ENCODE measurements around the gene BPIFA1. TPM values are rescaled to one million over a fixed set of nuclear protein-coding genes. Genes with fewer than 3 reads are reported as not detected.
A peak's percentile ranks its signal among the peaks of the same experiment; 100 is the strongest.

BPIFA1 gene
- total and polyA plus RNA-seq, 4 experiments from 2014 or later, result not detected

DNA sequence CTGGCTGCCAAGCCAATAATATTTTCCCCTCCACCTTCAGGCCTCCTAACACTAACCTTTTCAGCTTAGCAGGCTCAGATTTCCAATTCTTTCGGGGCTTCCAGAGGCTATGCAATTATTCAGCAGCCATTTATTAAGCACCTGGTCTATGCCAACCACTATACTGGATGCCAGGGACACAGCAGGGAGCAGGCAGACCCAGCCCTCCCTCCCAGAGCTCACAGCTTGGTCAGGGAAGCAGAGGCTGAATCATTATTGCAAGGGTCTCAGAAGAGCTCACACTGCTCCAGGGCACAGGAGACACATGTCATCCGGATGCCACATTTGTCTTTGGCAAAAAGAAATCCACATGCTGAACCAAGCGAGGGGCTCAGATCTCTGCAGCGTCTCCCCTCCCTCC is 48.5 kb downstream of the BPIFA1 start:
- H3K27ac ChIP-seq (ENCODE audit: low read depth, low read length), result no peak overlapping the region
- intact Hi-C loops (cut with micrococcal nuclease), result no loop called here

DNA sequence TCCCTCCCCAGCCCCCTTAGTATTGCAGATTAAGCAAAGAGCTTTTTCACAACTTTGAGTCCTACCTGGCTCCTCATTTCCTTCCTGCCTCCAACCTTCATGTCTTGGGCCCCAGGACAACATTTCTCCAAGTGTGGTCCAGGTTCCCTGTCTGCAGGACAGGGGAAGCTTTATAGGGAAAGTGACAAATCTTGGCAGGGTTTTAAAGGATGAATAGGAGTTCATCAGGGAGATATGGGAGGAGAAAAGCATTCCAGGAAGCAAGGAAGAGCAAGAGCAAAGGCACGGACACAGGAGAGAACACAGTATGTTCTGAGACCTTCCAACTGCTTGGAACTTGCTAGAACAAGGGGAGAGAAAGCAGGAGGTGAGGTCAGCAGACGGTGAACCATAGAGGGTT is 49.1 kb downstream of the BPIFA1 start:
- CTCF ChIA-PET (ENCODE audit: partially characterized antibody), result interaction anchor here (1.0 to 1.1 kb wide), 3 partner anchors 9 to 16 kb away, joined by 3 read pairs; no protein-coding TSS in a partner anchor

More for the DNA sequence above, 48.5 kb downstream of the BPIFA1 start:
- H3K27ac Mint-ChIP-seq, result no peak overlapping the region
- H3K27me3 Mint-ChIP-seq, result peaks cover 4 to 9% of the 10 kb centered on the region in 2 donors
- Histone ChIP-seq H3K27me3 (ENCODE audit: insufficient read depth, low read length) (no peaks in the 10 kb centered on the region), H3K4me1 (ENCODE audit: insufficient read depth, low read length) (no peaks in the 10 kb centered on the region), H3K4me3 (ENCODE audit: low read length in 2 of 2) (no peak overlapping the region), H3K9me3 (ENCODE audit: control insufficient read depth in 1 of 2, low read length in 2 of 2) (no peaks in the 10 kb centered on the region), H3K36me3 (ENCODE audit: insufficient read depth, low read length) (no peaks in the 10 kb centered on the region)
- H3K9me3 Mint-ChIP-seq, result no peaks in the 10 kb centered on the region
- no peak overlapping the region for H3K4me3 Mint-ChIP-seq
- ChIA-PET POLR2A (ENCODE audit: partially characterized antibody) (no interaction called here), CTCF (ENCODE audit: partially characterized antibody) (interaction anchor here (1.1 kb wide), 1 partner anchor 11 kb away, joined by 3 read pairs; no protein-coding TSS in a partner anchor)
- no peaks in the 10 kb centered on the region for H3K36me3 Mint-ChIP-seq
- H3K4me1 Mint-ChIP-seq, result no peaks in the 10 kb centered on the region
- DNase-seq, result no peak

DNA sequence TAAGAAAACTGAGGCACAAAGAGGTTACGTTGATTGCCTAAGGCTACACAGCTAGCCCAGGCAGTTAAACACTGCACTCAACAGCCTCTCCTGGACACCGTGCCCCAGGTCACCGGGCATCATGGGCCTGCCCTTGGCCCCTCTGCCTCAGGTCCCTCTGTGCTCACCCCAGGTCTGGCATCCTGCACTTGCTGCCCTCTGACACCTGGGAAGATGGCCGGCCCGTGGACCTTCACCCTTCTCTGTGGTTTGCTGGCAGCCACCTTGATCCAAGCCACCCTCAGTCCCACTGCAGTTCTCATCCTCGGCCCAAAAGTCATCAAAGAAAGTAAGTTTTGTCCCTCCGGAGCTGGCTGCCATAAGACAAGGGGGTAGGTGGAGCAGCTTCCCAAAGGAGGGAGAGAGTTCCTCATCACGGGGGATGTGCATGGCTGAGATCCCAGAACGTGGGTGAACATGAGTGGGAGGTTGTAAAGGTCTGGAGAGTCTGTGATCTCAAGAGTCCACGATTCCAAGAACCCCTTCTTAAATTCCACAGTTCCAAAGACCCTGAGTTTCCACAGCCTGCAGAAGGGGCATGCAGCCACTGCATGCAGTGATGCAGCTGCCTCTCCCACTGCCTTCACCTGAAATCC is 50.2 kb downstream of the BPIFA1 start:
- no peaks in the 10 kb centered on the region for H3K27me3 ChIP-seq (ENCODE audit: insufficient read depth, low read length)
- no peaks in the 10 kb centered on the region for H3K9me3 Mint-ChIP-seq
- no peaks in the 10 kb centered on the region for H3K4me1 ChIP-seq (ENCODE audit: insufficient read depth, low read length)
- no peaks in the 10 kb centered on the region for H3K36me3 ChIP-seq (ENCODE audit: insufficient read depth, low read length)
- no peak overlapping the region for H3K4me3 ChIP-seq (ENCODE audit: low read length in 2 of 2)
- H3K27me3 Mint-ChIP-seq, result peaks cover 1 to 10% of the 10 kb centered on the region in 2 donors
- DNase-seq, result no peak
- H3K36me3 Mint-ChIP-seq, result no peaks in the 10 kb centered on the region
- H3K4me1 Mint-ChIP-seq, result no peaks in the 10 kb centered on the region
- no peaks in the 10 kb centered on the region for H3K9me3 ChIP-seq (ENCODE audit: control insufficient read depth in 1 of 2, low read length in 2 of 2)
- H3K27ac Mint-ChIP-seq, result peak overlapping the region in 1 of 7 donors; percentile 68
- ChIA-PET POLR2A (ENCODE audit: partially characterized antibody) (no interaction called here), CTCF (ENCODE audit: partially characterized antibody) (interaction anchor here (1.0 kb wide), 2 partner anchors 8 to 384 kb away, joined by 3 read pairs; no protein-coding TSS in a partner anchor)
- intact Hi-C loops (cut with micrococcal nuclease), result no loop called here
- no peak overlapping the region for H3K27ac ChIP-seq (ENCODE audit: low read depth, low read length)
- no peak overlapping the region for H3K4me3 Mint-ChIP-seq

More for the DNA sequence above, 49.1 kb downstream of the BPIFA1 start:
- no peak overlapping the region for H3K27ac ChIP-seq (ENCODE audit: low read depth, low read length)
- no peaks in the 10 kb centered on the region for H3K4me1 ChIP-seq (ENCODE audit: insufficient read depth, low read length)
- H3K9me3 Mint-ChIP-seq, result no peaks in the 10 kb centered on the region
- H3K36me3 ChIP-seq (ENCODE audit: insufficient read depth, low read length), result no peaks in the 10 kb centered on the region
- H3K27ac Mint-ChIP-seq, result no peak overlapping the region
- no peak for DNase-seq
- H3K9me3 ChIP-seq (ENCODE audit: control insufficient read depth in 1 of 2, low read length in 2 of 2), result no peaks in the 10 kb centered on the region
- intact Hi-C loops (cut with micrococcal nuclease), result no loop called here
- H3K27me3 ChIP-seq (ENCODE audit: insufficient read depth, low read length), result no peaks in the 10 kb centered on the region
- POLR2A ChIA-PET (ENCODE audit: partially characterized antibody), result no interaction called here
- peaks cover 2 to 10% of the 10 kb centered on the region in 2 donors for H3K27me3 Mint-ChIP-seq
- no peaks in the 10 kb centered on the region for H3K4me1 Mint-ChIP-seq
- H3K4me3 ChIP-seq (ENCODE audit: low read length in 2 of 2), result no peak overlapping the region
- H3K36me3 Mint-ChIP-seq, result no peaks in the 10 kb centered on the region
- H3K4me3 Mint-ChIP-seq, result no peak overlapping the region

GRCh38 chr20:33287884-33288283 is 52.1 kb downstream of the BPIFA1 start:
- Mint-ChIP-seq H3K27me3 (peaks cover 1 to 9% of the 10 kb centered on the region in 2 donors), H3K36me3 (no peaks in the 10 kb centered on the region), H3K4me3 (no peak overlapping the region), H3K27ac (no peak overlapping the region), H3K9me3 (no peaks in the 10 kb centered on the region), H3K4me1 (peaks cover 0 to 2% (median 0%) of the 10 kb centered on the region in 4 donors)
- Histone ChIP-seq H3K4me3 (ENCODE audit: low read length in 2 of 2) (no peak overlapping the region), H3K9me3 (ENCODE audit: control insufficient read depth in 1 of 2, low read length in 2 of 2) (no peaks in the 10 kb centered on the region), H3K27me3 (ENCODE audit: insufficient read depth, low read length) (no peaks in the 10 kb centered on the region), H3K27ac (ENCODE audit: low read depth, low read length) (no peak overlapping the region), H3K4me1 (ENCODE audit: insufficient read depth, low read length) (no peaks in the 10 kb centered on the region), H3K36me3 (ENCODE audit: insufficient read depth, low read length) (no peaks in the 10 kb centered on the region)
- DNase-seq, result no peak
- ChIA-PET POLR2A (ENCODE audit: partially characterized antibody) (interaction anchor here (0.6 kb wide), 1 partner anchor 157 kb away, joined by 3 read pairs; no protein-coding TSS in a partner anchor), CTCF (ENCODE audit: partially characterized antibody) (interaction anchor here (0.8 to 1.1 kb wide), 3 partner anchors 10 to 387 kb away, joined by 3 to 4 read pairs (median 3); no protein-coding TSS in a partner anchor)
- intact Hi-C loops (cut with micrococcal nuclease), result no loop called here

- Mint-ChIP-seq H3K27me3 (peaks cover 1 to 3% of the 10 kb centered on the region in 2 donors), H3K4me3 (no peak overlapping the region), H3K27ac (no peak overlapping the region), H3K4me1 (peaks cover 0 to 2% (median 0%) of the 10 kb centered on the region in 4 donors), H3K9me3 (no peaks in the 10 kb centered on the region), H3K36me3 (no peaks in the 10 kb centered on the region)
- no peak for DNase-seq
- Histone ChIP-seq H3K27me3 (ENCODE audit: insufficient read depth, low read length) (no peaks in the 10 kb centered on the region), H3K36me3 (ENCODE audit: insufficient read depth, low read length) (no peaks in the 10 kb centered on the region), H3K4me3 (ENCODE audit: low read length in 2 of 2) (no peak overlapping the region), H3K27ac (ENCODE audit: low read depth, low read length) (no peak overlapping the region), H3K4me1 (ENCODE audit: insufficient read depth, low read length) (no peaks in the 10 kb centered on the region), H3K9me3 (ENCODE audit: control insufficient read depth in 1 of 2, low read length in 2 of 2) (no peaks in the 10 kb centered on the region)
- ChIA-PET POLR2A (ENCODE audit: partially characterized antibody) (no interaction called here), CTCF (ENCODE audit: partially characterized antibody) (interaction anchor here (2.2 kb wide), 1 partner anchor 389 kb away, joined by 22 read pairs; no protein-coding TSS in a partner anchor)
- intact Hi-C loops (cut with micrococcal nuclease), result no loop called here
Measured at GRCh38 chr20:33290852-33291251, 55.1 kb downstream of the BPIFA1 start.

GRCh38 chr20:33291416-33291815 is 55.6 kb downstream of the BPIFA1 start:
- H3K4me1 ChIP-seq (ENCODE audit: insufficient read depth, low read length), result no peaks in the 10 kb centered on the region
- Mint-ChIP-seq H3K4me3 (no peak overlapping the region), H3K4me1 (peaks cover 0 to 2% (median 0%) of the 10 kb centered on the region in 4 donors), H3K9me3 (no peaks in the 10 kb centered on the region), H3K27ac (no peak overlapping the region), H3K36me3 (no peaks in the 10 kb centered on the region), H3K27me3 (peaks cover 1 to 3% of the 10 kb centered on the region in 2 donors)
- no peak overlapping the region for H3K4me3 ChIP-seq (ENCODE audit: low read length in 2 of 2)
- no peaks in the 10 kb centered on the region for H3K36me3 ChIP-seq (ENCODE audit: insufficient read depth, low read length)
- no peak for DNase-seq
- no peaks in the 10 kb centered on the region for H3K27me3 ChIP-seq (ENCODE audit: insufficient read depth, low read length)
- ChIA-PET POLR2A (ENCODE audit: partially characterized antibody) (no interaction called here), CTCF (ENCODE audit: partially characterized antibody) (interaction anchor here (1.4 to 2.2 kb wide), 3 partner anchors 12 to 501 kb away, joined by 5 to 22 read pairs (median 7); no protein-coding TSS in a partner anchor)
- no peaks in the 10 kb centered on the region for H3K9me3 ChIP-seq (ENCODE audit: control insufficient read depth in 1 of 2, low read length in 2 of 2)
- H3K27ac ChIP-seq (ENCODE audit: low read depth, low read length), result no peak overlapping the region
- intact Hi-C loops (cut with micrococcal nuclease), result no loop called here

GRCh38 chr20:33291830-33292355 is 56.1 kb downstream of the BPIFA1 start:
- H3K27ac Mint-ChIP-seq, result no peak overlapping the region
- Histone ChIP-seq H3K27me3 (ENCODE audit: insufficient read depth, low read length) (no peaks in the 10 kb centered on the region), H3K9me3 (ENCODE audit: control insufficient read depth in 1 of 2, low read length in 2 of 2) (no peaks in the 10 kb centered on the region), H3K36me3 (ENCODE audit: insufficient read depth, low read length) (no peaks in the 10 kb centered on the region), H3K27ac (ENCODE audit: low read depth, low read length) (no peak overlapping the region), H3K4me3 (ENCODE audit: low read length in 2 of 2) (no peak overlapping the region), H3K4me1 (ENCODE audit: insufficient read depth, low read length) (no peaks in the 10 kb centered on the region)
- ChIA-PET POLR2A (ENCODE audit: partially characterized antibody) (no interaction called here), CTCF (ENCODE audit: partially characterized antibody) (interaction anchor here (0.8 to 3.3 kb wide), 7 partner anchors 11 to 513 kb away, joined by 3 to 22 read pairs (median 5); no protein-coding TSS in a partner anchor)
- H3K4me1 Mint-ChIP-seq, result peaks cover 0 to 2% (median 0%) of the 10 kb centered on the region in 4 donors
- intact Hi-C loops (cut with micrococcal nuclease), result loop anchor here (1.0 kb wide), 1 partner anchor 390 kb away; no protein-coding TSS in a partner anchor
- H3K9me3 Mint-ChIP-seq, result no peaks in the 10 kb centered on the region
- H3K27me3 Mint-ChIP-seq, result peaks cover 1 to 3% of the 10 kb centered on the region in 2 donors
- no peaks in the 10 kb centered on the region for H3K36me3 Mint-ChIP-seq
- no peak overlapping the region for H3K4me3 Mint-ChIP-seq
- peak; percentile 49 to 64 (median 55) for DNase-seq
